Ovary (tissue), 9 donors: ENCODE results near the gene GPA33. TPM values are rescaled to one million over a fixed set of nuclear protein-coding genes. Genes with fewer than 3 reads are reported as not detected.

Source experiments
- DNase-seq, 5 donors: peaks; one replicate each; pipeline ENCODE4 v3.0.0-alpha.2; 2019 to 2020
- H3K27ac ChIP-seq, 2 donors: fragments of 200-600 bp; one replicate each; pipeline versions ENCODE4 v1.5.1 to v1.8.0; 2019 to 2022
- H3K27me3 ChIP-seq: fragments of 200-600 bp; one replicate; pipeline ENCODE4 v1.8.0; 2022
- H3K36me3 ChIP-seq: fragments of 200-600 bp; sonication (generic); one replicate; pipeline ENCODE4 v1.5.1; 2019
- H3K4me1 ChIP-seq: one replicate; pipeline ENCODE4 v1.8.1; 2013; ENCODE audit warnings: mild to moderate bottlenecking, moderate library complexity; ENCODE audit not compliant: insufficient read depth
- H3K4me3 ChIP-seq: fragments of 200-600 bp; sonication (generic); one replicate; pipeline ENCODE4 v1.5.1; 2017
- H3K9me3 ChIP-seq, 2 donors: fragments of 200-600 bp in 1 of 2; sonication (generic) in 1 of 2; one replicate each; pipeline versions ENCODE4 v1.5.1 to v1.8.1; 2013 to 2019; ENCODE audit warnings: mild to moderate bottlenecking in 1 of 2, moderate library complexity in 1 of 2
- CTCF ChIP-seq, 3 donors: fragments of 450-650 bp in 2 of 3; fragments of 200-600 bp in 1 of 3; IDR thresholded peaks; one replicate each; pipeline versions ENCODE4 v1.5.1 to v1.8.0; 2016 to 2022; ENCODE audit warnings: antibody characterized with exemption in 3 of 3, mild to moderate bottlenecking in 1 of 3
- EP300 ChIP-seq: sonication (generic); formaldehyde crosslinking; IDR thresholded peaks from one replicate; pipeline ENCODE4 v1.6.1; 2017; ENCODE audit warnings: antibody characterized with exemption
- POLR2A ChIP-seq: fragments of 450-650 bp; IDR thresholded peaks from one replicate; pipeline ENCODE4 v1.6.1; 2017; ENCODE audit warnings: antibody characterized with exemption, mild to moderate bottlenecking, moderate library complexity
- WGBS, 3 donors: extraction: QIAGEN DNeasy Blood & Tissue Kit in 1 of 3; methylation state at CpG; one replicate each; pipeline versions ENCODE4 v1.1.5 to v1.1.7; 2013 to 2017; 5-methylcytosine and 5-hydroxymethylcytosine counted together
- intact Hi-C, 4 donors: fragments of 100-400 bp; cut with DNase I; formaldehyde crosslinking; loops; one replicate each; pipeline versions ENCODE4 v1.11.0 to v1.15.1; 2022 to 2023
- polyA plus RNA-seq, 2 donors: library from polyadenylated mRNA; stranded (reverse); fragments of 200-250 nt in 1 of 2; fragments of 350-450 nt in 1 of 2; fragmentation: Illumina TruSeq in 1 of 2; extraction: RNeasy Lipid Tissue Mini Kit (QIAGEN cat#74804) in 1 of 2; gene quantifications; one replicate each; pipeline ENCODE4 v1.2.3, GENCODE V29; 2013 to 2014
- total RNA-seq, 7 donors: library from RNA; depleted of rRNA in 2 of 7; stranded (reverse); fragments of >200 nt in 2 of 7; fragmentation: NEBNext Ultra II Directional in 3 of 7; extraction: Animal tissue kit (Norgen Biotek cat#: 25700) in 3 of 7; gene quantifications; one replicate each; pipeline versions ENCODE4 v1.1.0 to v1.2.4, GENCODE V29; 2016 to 2023
- donor health status: DM: no; HTN: no; CAD: no; lungs with moderate emphysema.
- donor health status: DM: no; HTN: no; CAD: no.
- donor health status: Bipolar disorder and iron deficiency.
- donor health status: DM: yes; HTN: yes; CAD: no.
- donor health status: DM: no; HTN: no; CAD: no.
- donor health status: DM: yes; HTN: yes; CAD: no.

The GPA33 gene
- total and polyA plus RNA-seq, 9 donors, result 0.06 to 1.3 (median 0.43) TPM; not detected in 5

- H3K36me3 ChIP-seq, result no peaks in the 10 kb centered on the region
- H3K4me3 ChIP-seq, result no peak overlapping the region
- no peak overlapping the region for H3K27ac ChIP-seq
- TF ChIP-seq POLR2A (no peak), CTCF (IDR thresholded peaks at IDR 0.05) (no peak), EP300 (no peak)
- WGBS, 3 donors, result 37 to 43% (median 37%) methylated on average over 6 of the region's 6 CpGs
- intact Hi-C loops, result loop anchor here in 1 of 4 donors (10.0 kb wide), 1 partner anchor 1122 kb away; no protein-coding TSS in a partner anchor
- no peaks in the 10 kb centered on the region for H3K27me3 ChIP-seq
- no peaks in the 10 kb centered on the region for H3K4me1 ChIP-seq
- no peaks in the 10 kb centered on the region for H3K9me3 ChIP-seq
- no peak for DNase-seq
These were observed 32.9 kb downstream of the GPA33 start for GRCh38 chr1:167057241-167057688.

GRCh38 chr1:167056529-167057231 is 33.5 kb downstream of the GPA33 start:
- no peak overlapping the region for H3K4me3 ChIP-seq
- WGBS, 3 donors, result 42 to 44% (median 42%) methylated on average over 10 of the region's 10 CpGs
- H3K4me1 ChIP-seq, result no peaks in the 10 kb centered on the region
- H3K27me3 ChIP-seq, result no peaks in the 10 kb centered on the region
- no peaks in the 10 kb centered on the region for H3K9me3 ChIP-seq
- H3K36me3 ChIP-seq, result no peaks in the 10 kb centered on the region
- TF ChIP-seq EP300, result no peak
- TF ChIP-seq POLR2A, result no peak
- no peak for TF ChIP-seq CTCF (IDR thresholded peaks at IDR 0.05)
- no peak for DNase-seq
- no peak overlapping the region for H3K27ac ChIP-seq
- intact Hi-C loops, result loop anchor here in 1 of 4 donors (10.0 kb wide), 1 partner anchor 1122 kb away; no protein-coding TSS in a partner anchor

GRCh38 chr1:167054946-167055630 is 35.1 kb downstream of the GPA33 start:
- intact Hi-C loops, result loop anchor here in 1 of 4 donors (10.0 kb wide), 1 partner anchor 1120 kb away; no protein-coding TSS in a partner anchor
- no peaks in the 10 kb centered on the region for H3K4me1 ChIP-seq
- no peak for TF ChIP-seq CTCF (IDR thresholded peaks at IDR 0.05)
- no peak for TF ChIP-seq EP300
- no peak for TF ChIP-seq POLR2A
- DNase-seq, result no peak
- WGBS, 3 donors, result 77 to 83% (median 81%) methylated on average over 14 of the region's 14 CpGs
- no peaks in the 10 kb centered on the region for H3K9me3 ChIP-seq
- H3K36me3 ChIP-seq, result no peaks in the 10 kb centered on the region
- no peaks in the 10 kb centered on the region for H3K27me3 ChIP-seq
- H3K27ac ChIP-seq, result no peak overlapping the region
- H3K4me3 ChIP-seq, result no peak overlapping the region

GRCh38 chr1:167054531-167054930 is 35.6 kb downstream of the GPA33 start:
- Histone ChIP-seq H3K27ac (no peak overlapping the region), H3K4me3 (no peak overlapping the region), H3K4me1 (no peaks in the 10 kb centered on the region), H3K36me3 (no peaks in the 10 kb centered on the region), H3K9me3 (no peaks in the 10 kb centered on the region), H3K27me3 (no peaks in the 10 kb centered on the region)
- TF ChIP-seq POLR2A (no peak), EP300 (no peak), CTCF (IDR thresholded peaks at IDR 0.05) (no peak)
- 69 to 72% (median 72%) methylated on average over 3 of the region's 3 CpGs for WGBS, 3 donors
- DNase-seq, result no peak
- intact Hi-C loops, result loop anchor here in 1 of 4 donors (10.0 kb wide), 1 partner anchor 1120 kb away; no protein-coding TSS in a partner anchor
